KOPT-K1 (cell line): ENCODE measurements around the gene AUTS2.

Experiments
- H3K27ac ChIP-seq: fragments of 200-600 bp; sonication (generic); 2 replicates; pipeline ENCODE4 v1.5.1; 2016; ENCODE audit warnings: antibody characterized with exemption, mild to moderate bottlenecking, low read depth, low read length; ENCODE audit not compliant: poor library complexity, severe bottlenecking
- H3K36me3 ChIP-seq: fragments of 200-600 bp; sonication (generic); 2 replicates; pipeline ENCODE4 v1.5.1; 2017; ENCODE audit warnings: antibody characterized with exemption, mild to moderate bottlenecking, low read length, moderate library complexity; ENCODE audit not compliant: insufficient read depth
- H3K9me3 ChIP-seq: fragments of 200-600 bp; sonication (generic); 2 replicates; pipeline ENCODE4 v1.5.1; 2017; ENCODE audit warnings: antibody characterized with exemption, low read length, mild to moderate bottlenecking; ENCODE audit not compliant: insufficient read depth, poor library complexity, severe bottlenecking

Gene AUTS2

GRCh38 chr7:69717221-69717620 lies 118.9 kb downstream of the AUTS2 start:
- H3K9me3 ChIP-seq: no peaks in the 10 kb centered on the region
- no peak overlapping the region for H3K27ac ChIP-seq
- no peaks in the 10 kb centered on the region for H3K36me3 ChIP-seq

DNA sequence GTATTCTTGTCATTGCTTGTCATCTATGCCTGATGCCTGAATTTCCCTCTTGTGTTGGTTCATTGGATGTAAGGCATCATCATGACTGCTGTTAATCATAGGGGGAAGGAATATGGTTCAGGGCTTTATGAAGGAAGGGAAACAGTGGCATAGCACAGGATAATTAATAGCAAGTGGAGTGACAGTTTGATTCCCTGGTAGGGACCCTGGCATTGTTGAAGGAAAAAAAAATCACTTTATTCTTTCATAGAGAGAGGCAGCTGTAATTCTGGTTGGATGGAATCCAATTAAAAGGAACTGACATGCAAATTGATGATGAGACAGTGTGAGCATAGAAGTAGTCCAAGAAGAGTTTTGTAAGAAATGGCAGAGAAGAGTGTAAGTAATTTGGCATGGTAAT lies 121.4 kb downstream of the AUTS2 start:
- Histone ChIP-seq H3K27ac (no peak overlapping the region), H3K36me3 (no peaks in the 10 kb centered on the region), H3K9me3 (no peaks in the 10 kb centered on the region)

- Histone ChIP-seq H3K27ac (no peak overlapping the region), H3K36me3 (no peaks in the 10 kb centered on the region), H3K9me3 (no peaks in the 10 kb centered on the region)
These were observed 124.6 kb downstream of the AUTS2 start for GRCh38 chr7:69722843-69723242.

DNA sequence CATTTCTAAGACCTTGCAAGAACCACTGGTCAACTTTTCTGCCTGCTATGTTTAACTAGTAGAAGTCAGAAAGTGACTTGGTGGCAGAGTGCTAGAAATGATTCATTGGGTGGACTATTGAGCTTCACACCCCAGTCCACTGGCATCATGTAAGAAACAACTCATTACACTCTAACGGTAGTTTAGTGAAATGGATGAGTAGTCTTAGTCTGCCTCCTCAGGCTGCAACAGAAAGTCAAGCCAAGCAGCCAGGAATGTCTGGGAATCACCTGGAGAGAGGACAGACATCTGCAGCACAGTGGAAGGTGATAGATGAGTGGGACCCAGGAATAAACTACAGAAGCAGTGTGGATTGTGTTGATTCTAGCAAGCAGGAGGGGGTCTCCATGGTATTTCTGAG lies 125.4 kb downstream of the AUTS2 start:
- Histone ChIP-seq H3K9me3 (no peaks in the 10 kb centered on the region), H3K36me3 (no peaks in the 10 kb centered on the region), H3K27ac (no peak overlapping the region)

DNA sequence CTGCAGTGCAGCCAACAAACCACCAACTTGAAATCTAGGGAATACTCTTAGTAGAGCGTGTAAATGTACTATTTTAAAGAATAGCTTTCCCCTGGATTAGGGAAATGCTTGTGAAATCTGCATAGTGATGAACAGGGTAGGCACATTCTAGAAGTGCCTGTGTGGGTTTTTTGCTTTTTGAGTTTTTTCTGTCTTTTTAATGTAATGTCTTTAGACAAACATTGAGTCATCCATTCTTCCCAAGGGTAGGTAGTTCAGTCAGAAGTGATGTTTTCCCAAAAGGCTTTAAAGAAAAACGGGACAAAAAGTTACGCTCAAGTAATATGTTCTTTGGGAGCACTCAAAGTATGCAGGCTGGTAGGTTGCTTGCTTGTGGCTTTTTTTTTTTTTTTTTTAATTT lies 130.0 kb downstream of the AUTS2 start:
- Histone ChIP-seq H3K36me3 (no peaks in the 10 kb centered on the region), H3K9me3 (no peaks in the 10 kb centered on the region), H3K27ac (no peak overlapping the region)

GRCh38 chr7:69732203-69732602 lies 133.9 kb downstream of the AUTS2 start:
- no peak overlapping the region for H3K27ac ChIP-seq
- H3K36me3 ChIP-seq: no peaks in the 10 kb centered on the region
- no peaks in the 10 kb centered on the region for H3K9me3 ChIP-seq

- Histone ChIP-seq H3K36me3 (no peaks in the 10 kb centered on the region), H3K27ac (no peak overlapping the region), H3K9me3 (no peaks in the 10 kb centered on the region)
These were observed 137.3 kb downstream of the AUTS2 start for GRCh38 chr7:69735582-69735981.

GRCh38 chr7:69736126-69736810 lies 138.0 kb downstream of the AUTS2 start:
- no peak overlapping the region for H3K27ac ChIP-seq
- no peaks in the 10 kb centered on the region for H3K9me3 ChIP-seq
- H3K36me3 ChIP-seq: no peaks in the 10 kb centered on the region

DNA sequence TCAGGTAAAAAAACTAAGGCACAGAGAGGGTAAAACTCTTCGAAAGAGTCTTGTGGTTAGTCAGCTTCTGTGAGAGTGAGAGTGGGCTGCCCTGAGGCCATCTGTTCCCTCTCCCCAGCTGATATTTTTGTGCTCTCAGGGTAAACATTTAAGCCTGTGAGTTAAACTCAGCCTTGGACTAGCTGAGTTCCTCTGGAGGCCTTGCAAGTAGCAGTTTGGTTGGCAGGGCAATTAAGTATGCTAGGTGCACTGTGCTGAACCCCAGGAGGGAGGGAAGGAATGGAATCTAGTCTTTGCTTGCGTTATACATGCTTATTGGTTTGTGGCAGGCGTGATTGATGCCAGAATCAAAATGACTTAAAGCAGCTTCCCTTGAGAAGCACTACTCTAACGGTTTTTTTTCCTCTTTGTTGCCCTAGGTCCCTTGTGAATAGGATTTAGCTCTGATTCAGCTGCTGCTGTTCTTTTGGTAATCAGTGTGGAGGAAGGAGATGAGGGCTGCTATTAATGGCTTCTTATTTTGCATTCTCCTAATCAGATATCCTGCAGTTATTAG lies 140.2 kb downstream of the AUTS2 start:
- Histone ChIP-seq H3K27ac (no peak overlapping the region), H3K9me3 (no peaks in the 10 kb centered on the region), H3K36me3 (no peaks in the 10 kb centered on the region)

DNA sequence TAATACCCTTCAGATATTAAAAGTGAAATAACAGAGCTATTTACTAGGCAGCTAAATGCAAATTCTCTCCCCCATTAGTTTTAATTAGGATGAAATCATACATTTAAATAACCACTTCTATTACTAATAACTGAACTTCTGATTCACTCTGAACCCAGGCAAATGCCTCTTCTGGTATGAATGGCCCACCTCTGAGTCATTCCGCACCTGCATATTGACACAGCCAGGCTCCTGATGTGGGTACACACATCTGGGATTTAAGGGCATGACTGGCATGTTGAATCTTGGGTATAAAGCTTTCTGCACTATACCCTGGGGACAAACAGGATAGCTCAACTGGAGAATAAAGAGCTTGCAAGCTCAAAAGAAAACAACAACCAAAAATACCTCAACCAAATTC lies 140.9 kb downstream of the AUTS2 start:
- Histone ChIP-seq H3K36me3 (no peaks in the 10 kb centered on the region), H3K27ac (no peak overlapping the region)

GRCh38 chr7:69739931-69740431 lies 141.7 kb downstream of the AUTS2 start:
- H3K9me3 ChIP-seq: no peaks in the 10 kb centered on the region
- no peaks in the 10 kb centered on the region for H3K36me3 ChIP-seq
- H3K27ac ChIP-seq: no peak overlapping the region

More for the DNA sequence above, 140.9 kb downstream of the AUTS2 start:
- no peaks in the 10 kb centered on the region for H3K9me3 ChIP-seq

DNA sequence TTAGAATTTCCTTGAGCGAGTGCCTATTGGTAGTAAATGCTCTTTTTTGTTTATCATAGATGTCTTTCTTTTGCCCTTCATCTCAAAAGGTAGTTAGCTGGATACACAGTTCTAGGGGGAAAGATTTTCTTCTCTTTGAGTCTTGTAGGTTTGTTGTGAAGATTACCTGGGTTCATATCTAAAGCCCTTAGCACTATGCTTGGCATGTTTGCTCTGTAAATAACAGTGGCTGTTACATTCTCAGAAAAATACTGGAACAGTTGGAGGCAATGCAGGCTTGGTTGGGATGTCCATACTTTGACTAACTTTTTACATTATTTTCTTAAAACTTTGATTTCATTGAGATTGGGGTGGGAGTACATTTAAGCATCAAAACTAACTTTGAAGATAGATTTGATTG lies 144.0 kb downstream of the AUTS2 start:
- Histone ChIP-seq H3K36me3 (no peaks in the 10 kb centered on the region), H3K27ac (no peak overlapping the region), H3K9me3 (no peaks in the 10 kb centered on the region)

DNA sequence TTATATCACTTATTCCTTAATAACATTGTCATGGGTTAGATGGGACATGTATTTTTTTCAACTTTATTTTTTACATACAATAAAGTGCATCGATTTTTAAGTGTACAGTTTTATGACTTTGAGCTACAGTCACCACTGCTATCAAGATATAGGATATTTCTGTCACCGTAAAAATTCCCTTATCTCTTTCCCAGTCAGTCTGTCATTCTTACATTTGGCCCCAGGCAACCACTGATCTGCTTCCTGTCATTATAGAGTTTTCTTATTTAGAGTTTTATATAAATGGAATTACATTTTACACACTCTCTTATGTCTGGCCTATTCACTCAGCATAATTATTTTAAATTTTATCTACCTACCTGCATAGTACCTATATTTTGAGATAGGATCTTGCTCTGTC lies 145.2 kb downstream of the AUTS2 start:
- Histone ChIP-seq H3K27ac (no peak overlapping the region), H3K9me3 (no peaks in the 10 kb centered on the region), H3K36me3 (no peaks in the 10 kb centered on the region)

- H3K9me3 ChIP-seq: no peaks in the 10 kb centered on the region
- no peaks in the 10 kb centered on the region for H3K36me3 ChIP-seq
- no peak overlapping the region for H3K27ac ChIP-seq
These were observed 145.8 kb downstream of the AUTS2 start for GRCh38 chr7:69744026-69744425.

DNA sequence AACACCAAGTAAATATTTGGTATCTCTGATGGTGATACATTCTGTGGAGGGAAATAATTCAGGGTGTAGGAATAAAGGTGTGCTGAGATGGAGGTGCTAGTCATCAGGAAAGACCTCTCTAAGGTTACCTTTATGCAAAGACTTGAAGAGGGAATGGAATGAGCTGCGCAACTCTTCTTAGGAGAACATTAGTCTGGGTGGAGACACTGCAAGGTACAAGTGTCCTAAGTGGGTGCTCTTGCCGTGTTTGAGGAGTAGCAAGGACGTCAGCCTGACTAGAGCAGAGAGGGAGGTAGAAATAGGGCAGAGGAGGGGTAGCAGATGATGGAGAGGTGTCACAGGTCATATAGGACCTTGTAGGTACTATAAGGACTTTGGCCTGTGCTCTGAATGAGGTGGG lies 148.1 kb downstream of the AUTS2 start:
- Histone ChIP-seq H3K27ac (no peak overlapping the region), H3K9me3 (no peaks in the 10 kb centered on the region), H3K36me3 (no peaks in the 10 kb centered on the region)

DNA sequence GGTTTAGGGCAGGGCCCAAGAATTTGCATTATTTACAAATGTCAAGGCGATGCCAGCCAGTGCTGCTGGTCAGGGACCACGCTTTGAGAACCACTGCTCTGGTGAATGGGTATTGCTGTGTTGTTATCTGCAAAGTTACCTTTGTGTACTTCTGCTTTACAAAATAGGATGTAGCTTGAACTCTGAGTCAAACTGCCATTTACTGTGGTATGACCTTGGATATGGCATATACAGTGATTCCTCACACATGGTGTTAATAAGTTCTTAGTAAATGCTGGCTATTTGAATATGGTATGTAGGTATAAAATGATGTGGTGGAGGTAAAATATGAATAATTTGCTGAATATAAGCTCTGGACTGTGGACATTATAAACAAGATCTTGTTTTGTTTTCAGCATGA lies 148.9 kb downstream of the AUTS2 start:
- H3K9me3 ChIP-seq: no peaks in the 10 kb centered on the region
- H3K27ac ChIP-seq: no peak overlapping the region
- H3K36me3 ChIP-seq: no peaks in the 10 kb centered on the region
